A673 (cell line): Measurements from ENCODE around the gene FAAP20. TPM values are rescaled to one million over a fixed set of nuclear protein-coding genes. Genes with fewer than 3 reads are reported as not detected.

Source experiments
- BruUV-seq: library from RNA; stranded (reverse); fragments of 400-500 nt; replicated peaks from 2 replicates; lab custom pipeline; 2021; lab: Mats Ljungman, UMichigan
- CTCF ChIA-PET: fragments of 300-600 bp; sonication (Branson Sonifier 250); formaldehyde crosslinking; loops from one replicate; lab custom pipeline; 2022; ENCODE audit warnings: antibody characterized with exemption; lab: Charles Lee
- POLR2A ChIA-PET: fragments of 300-600 bp; sonication (Branson Sonifier 250); formaldehyde crosslinking; loops from one replicate; lab custom pipeline; 2022; ENCODE audit warnings: antibody characterized with exemption; ENCODE audit not compliant: low non-redundant PET; lab: Charles Lee
- DNase-seq: peaks from one replicate; pipeline ENCODE4 v3.0.0-alpha.2; 2015; ENCODE audit warnings: low spot score
- H3K27ac ChIP-seq: fragments of 200-600 bp; sonication (generic); 2 replicates; pipeline ENCODE4 v1.5.1; 2016; ENCODE audit warnings: mixed run types, low read depth, mild to moderate bottlenecking, mixed read lengths, antibody characterized with exemption, low read length; ENCODE audit not compliant: poor library complexity, severe bottlenecking
- H3K27me3 ChIP-seq: fragments of 200-600 bp; sonication (generic); replicated peaks from 2 replicates; pipeline ENCODE4 v1.6.1; 2017; ENCODE audit warnings: mixed run types, low read depth, mild to moderate bottlenecking, mixed read lengths, antibody characterized with exemption, low read length; ENCODE audit not compliant: insufficient read depth, poor library complexity
- H3K36me3 ChIP-seq: fragments of 200-600 bp; sonication (generic); 2 replicates; pipeline ENCODE4 v1.6.1; 2016; ENCODE audit warnings: mixed run types, mild to moderate bottlenecking, mixed read lengths, antibody characterized with exemption, low read length; ENCODE audit not compliant: insufficient read depth, poor library complexity, severe bottlenecking
- H3K4me1 ChIP-seq: fragments of 200-600 bp; sonication (generic); 2 replicates; pipeline ENCODE4 v1.6.1; 2017; ENCODE audit warnings: mixed run types, mild to moderate bottlenecking, mixed read lengths, antibody characterized with exemption, low read length; ENCODE audit not compliant: insufficient read depth, poor library complexity, severe bottlenecking
- H3K4me3 ChIP-seq: fragments of 200-600 bp; sonication (generic); 2 replicates; pipeline ENCODE4 v1.5.1; 2016; ENCODE audit warnings: low read depth, mixed run types, mild to moderate bottlenecking, mixed read lengths, low read length; ENCODE audit not compliant: poor library complexity, severe bottlenecking
- H3K9me3 ChIP-seq: fragments of 200-600 bp; sonication (generic); 2 replicates; pipeline ENCODE4 v1.6.1; 2016; ENCODE audit warnings: mixed run types, low read depth, mild to moderate bottlenecking, mixed read lengths, antibody characterized with exemption, low read length; ENCODE audit not compliant: poor library complexity, severe bottlenecking
- EZH2 ChIP-seq: fragments of 200-600 bp; sonication (generic); IDR thresholded peaks from 2 replicates; pipeline ENCODE4 v1.6.1; 2017; ENCODE audit warnings: borderline replicate concordance, low read depth, mild to moderate bottlenecking, mixed read lengths, antibody characterized with exemption, low read length; ENCODE audit not compliant: poor library complexity, severe bottlenecking
- intact Hi-C: fragments of 100-400 bp; cut with micrococcal nuclease; formaldehyde crosslinking; loops from one replicate; pipeline ENCODE4 v1.10.0; 2022; ENCODE audit not compliant: unreplicated experiment
- total RNA-seq: library from RNA; stranded (reverse); gene quantifications from 2 replicates; pipeline ENCODE4 v1.2.3, GENCODE V29; 2021
- TF ChIP-seq, protein P1 (sequence below): fragments of 300-800, 200-600 bp; sonication (generic); conservative IDR thresholded peaks from 2 replicates; pipeline ENCODE4 v1.5.1; 2017; ENCODE audit warnings: low read depth, mild to moderate bottlenecking, antibody characterized with exemption, low read length, moderate library complexity, mixed read lengths

The FAAP20 gene
- total RNA-seq, 1 experiment from 2014 or later: 114 TPM

DNA sequence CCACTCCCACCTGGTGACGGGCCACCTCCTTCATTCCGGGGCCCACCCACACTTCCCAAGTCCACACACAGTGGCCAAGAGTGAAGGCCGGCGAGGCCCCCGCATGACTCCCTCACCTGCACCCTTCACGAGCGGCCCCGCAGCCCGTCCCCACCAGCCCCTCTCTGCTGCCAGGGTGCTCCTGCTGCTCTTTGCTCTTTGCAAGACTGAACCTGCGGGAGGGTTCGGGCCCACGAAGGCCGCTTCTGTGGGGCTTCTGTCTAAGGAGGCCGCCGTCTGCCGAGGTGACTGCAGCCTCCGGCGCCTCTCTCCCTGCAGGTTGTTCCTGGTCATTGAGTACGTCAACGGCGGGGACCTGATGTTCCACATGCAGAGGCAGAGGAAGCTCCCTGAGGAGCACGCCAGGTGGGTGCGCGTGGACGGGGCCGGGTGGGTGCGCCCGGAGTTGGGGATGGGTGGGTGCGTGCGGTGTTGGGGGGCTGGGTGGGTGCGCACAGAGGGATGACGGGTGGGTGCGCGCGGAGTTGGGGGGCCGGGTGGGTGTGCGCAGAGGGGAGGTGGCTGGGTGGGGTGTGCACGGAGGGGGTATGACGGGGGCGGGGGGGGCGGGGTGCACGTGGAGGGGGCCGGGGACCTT lies 25.3 kb downstream of the FAAP20 start:
- Histone ChIP-seq H3K27ac (no peak overlapping the region), H3K4me3 (no peak overlapping the region), H3K36me3 (no peaks in the 10 kb centered on the region), H3K9me3 (no peaks in the 10 kb centered on the region), H3K27me3 (no peaks in the 10 kb centered on the region), H3K4me1 (no peaks in the 10 kb centered on the region)
- no TSS peak for BruUV-seq
- DNase-seq: no peak
- ChIA-PET CTCF (interaction anchor here (0.7 kb wide), 1 partner anchor 77 kb away, joined by 4 read pairs; no protein-coding TSS in a partner anchor), POLR2A (no interaction called here)
- intact Hi-C loops: no loop called here
- no peak for TF ChIP-seq EZH2
- TF ChIP-seq, protein P1, sequence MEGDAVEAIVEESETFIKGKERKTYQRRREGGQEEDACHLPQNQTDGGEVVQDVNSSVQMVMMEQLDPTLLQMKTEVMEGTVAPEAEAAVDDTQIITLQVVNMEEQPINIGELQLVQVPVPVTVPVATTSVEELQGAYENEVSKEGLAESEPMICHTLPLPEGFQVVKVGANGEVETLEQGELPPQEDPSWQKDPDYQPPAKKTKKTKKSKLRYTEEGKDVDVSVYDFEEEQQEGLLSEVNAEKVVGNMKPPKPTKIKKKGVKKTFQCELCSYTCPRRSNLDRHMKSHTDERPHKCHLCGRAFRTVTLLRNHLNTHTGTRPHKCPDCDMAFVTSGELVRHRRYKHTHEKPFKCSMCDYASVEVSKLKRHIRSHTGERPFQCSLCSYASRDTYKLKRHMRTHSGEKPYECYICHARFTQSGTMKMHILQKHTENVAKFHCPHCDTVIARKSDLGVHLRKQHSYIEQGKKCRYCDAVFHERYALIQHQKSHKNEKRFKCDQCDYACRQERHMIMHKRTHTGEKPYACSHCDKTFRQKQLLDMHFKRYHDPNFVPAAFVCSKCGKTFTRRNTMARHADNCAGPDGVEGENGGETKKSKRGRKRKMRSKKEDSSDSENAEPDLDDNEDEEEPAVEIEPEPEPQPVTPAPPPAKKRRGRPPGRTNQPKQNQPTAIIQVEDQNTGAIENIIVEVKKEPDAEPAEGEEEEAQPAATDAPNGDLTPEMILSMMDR: no peak

DNA sequence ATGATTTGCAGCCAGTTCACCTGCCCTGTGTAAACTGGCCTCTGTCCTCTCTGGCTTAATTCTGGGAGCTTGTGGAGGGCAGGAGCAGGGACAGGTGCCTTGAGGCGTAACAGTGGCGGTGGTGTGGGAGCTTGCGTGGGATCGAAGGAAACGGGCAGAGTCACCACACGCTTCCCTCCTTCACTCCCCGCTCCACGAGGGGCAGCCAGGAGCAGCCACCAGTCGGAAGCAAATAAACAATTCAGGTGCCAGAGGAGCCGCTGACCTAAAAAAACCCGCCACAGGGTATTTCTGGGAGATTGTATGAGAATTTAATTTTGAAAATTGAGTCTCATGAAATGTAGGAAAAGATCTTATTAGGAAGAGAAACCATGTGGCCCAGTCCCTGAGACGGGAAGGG lies 26.0 kb downstream of the FAAP20 start:
- intact Hi-C loops: no loop called here
- DNase-seq: no peak
- Histone ChIP-seq H3K9me3 (no peaks in the 10 kb centered on the region), H3K27me3 (no peaks in the 10 kb centered on the region), H3K36me3 (no peaks in the 10 kb centered on the region), H3K4me1 (no peaks in the 10 kb centered on the region), H3K27ac (no peak overlapping the region), H3K4me3 (no peak overlapping the region)
- ChIA-PET POLR2A (no interaction called here), CTCF (no interaction called here)
- TF ChIP-seq, protein P1: no peak
- no peak for TF ChIP-seq EZH2
- no TSS peak for BruUV-seq

DNA sequence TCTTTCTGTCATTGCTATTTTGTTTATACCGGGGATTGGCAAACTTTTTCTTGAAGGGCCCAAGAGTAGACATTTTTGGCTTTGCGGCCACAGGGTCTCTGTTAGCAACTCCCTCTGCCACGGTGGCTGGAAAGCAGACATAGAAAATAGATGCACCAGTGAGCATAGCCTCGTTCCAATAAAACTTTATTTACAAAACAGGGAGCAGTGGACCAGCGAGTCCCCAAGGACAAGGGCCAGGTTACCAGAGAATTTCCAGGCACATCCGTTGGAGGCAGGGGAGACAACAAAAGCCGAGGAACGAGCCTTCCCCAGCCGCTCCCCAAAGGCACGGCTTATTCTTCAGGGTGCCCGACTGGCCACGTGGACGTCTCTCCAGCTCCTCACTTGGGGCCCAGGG lies 26.5 kb downstream of the FAAP20 start:
- ChIA-PET POLR2A (no interaction called here), CTCF (no interaction called here)
- H3K36me3 ChIP-seq: no peaks in the 10 kb centered on the region
- TF ChIP-seq EZH2: no peak
- TF ChIP-seq, protein P1: no peak
- BruUV-seq: no TSS peak
- H3K27ac ChIP-seq: no peak overlapping the region
- H3K4me1 ChIP-seq: no peaks in the 10 kb centered on the region
- H3K9me3 ChIP-seq: no peaks in the 10 kb centered on the region
- DNase-seq: no peak
- no peaks in the 10 kb centered on the region for H3K27me3 ChIP-seq
- intact Hi-C loops: no loop called here
- no peak overlapping the region for H3K4me3 ChIP-seq
